Choroid plexus epithelial cell (primary cell): ENCODE measurements around the gene NPM1.
"Not testable (repeated sequence)": the region's sequence is repeated elsewhere in the genome, so short reads cannot be mapped to it uniquely, and the experiment has no call there.

Source experiments
- DNase-seq: peaks from one replicate; pipeline ENCODE4 v3.0.0-alpha.2; 2010; ENCODE audit warnings: low read depth
- H3K4me3 ChIP-seq: 2 replicates; pipeline ENCODE4 v1.5.1; 2011; ENCODE audit warnings: low read depth, mild to moderate bottlenecking, control low read depth, low read length, moderate library complexity
- CTCF ChIP-seq: conservative IDR thresholded peaks from 2 replicates; pipeline ENCODE4 v1.5.1; 2011; ENCODE audit warnings: low read depth, mild to moderate bottlenecking, control low read depth, inconsistent platforms, low read length, moderate library complexity

The NPM1 gene

GRCh38 chr5:171405615-171406014, 18.0 kb downstream of the NPM1 start:
- TF ChIP-seq CTCF: peak; percentile 53
- peak; percentile 56 for DNase-seq
- H3K4me3 ChIP-seq: no peak overlapping the region

- no peak overlapping the region for H3K4me3 ChIP-seq
- DNase-seq: no peak
- TF ChIP-seq CTCF: no peak
Observed at GRCh38 chr5:171407234-171407633, 19.6 kb downstream of the NPM1 start.

DNA sequence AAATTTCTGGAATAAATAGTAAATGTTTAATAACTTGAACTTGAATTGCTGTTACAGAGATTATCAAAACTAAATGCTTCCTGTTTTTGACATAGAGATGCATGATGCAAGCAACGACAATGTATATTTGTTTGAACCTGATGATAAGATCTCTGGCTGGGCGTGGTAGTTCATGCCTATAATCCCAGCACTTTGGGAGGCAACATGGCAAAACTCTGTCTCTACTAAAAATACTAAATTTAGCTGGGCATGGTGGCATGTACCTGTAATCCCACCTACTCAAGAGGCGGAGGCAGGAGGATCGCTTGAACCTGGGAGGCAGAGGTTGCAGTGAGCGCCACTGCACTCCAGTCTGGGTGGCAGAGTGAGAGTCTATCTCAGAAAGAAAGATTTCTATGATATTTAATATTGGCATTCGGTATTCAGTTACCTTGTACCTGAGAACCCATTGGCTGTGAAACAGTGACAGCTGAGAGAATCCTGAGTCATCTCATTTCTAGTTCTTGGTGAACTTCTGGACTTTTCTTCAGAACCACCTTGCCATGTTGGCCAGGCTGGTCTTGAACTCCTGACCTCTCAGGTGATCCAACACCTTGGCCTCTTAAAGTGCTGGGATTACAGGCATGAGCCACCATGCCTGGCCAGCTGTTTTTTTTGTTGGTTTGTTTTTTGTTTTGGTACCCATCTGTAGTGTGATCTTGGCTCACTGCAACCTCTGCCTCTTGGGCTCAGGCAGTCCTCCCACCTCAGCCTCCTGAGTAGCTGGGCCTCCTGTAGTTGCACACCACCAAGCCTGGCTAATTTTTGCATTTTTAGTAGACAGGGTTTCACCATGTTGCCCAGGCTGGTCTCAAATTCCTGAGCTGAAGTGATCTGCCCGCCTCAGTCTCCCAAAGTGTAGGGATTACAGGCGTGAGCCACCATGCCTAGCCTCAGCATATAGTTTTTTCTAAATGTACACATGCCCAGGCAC, 21.8 kb downstream of the NPM1 start:
- H3K4me3 ChIP-seq: no peak overlapping the region
- no peak for DNase-seq
- no peak for TF ChIP-seq CTCF

GRCh38 chr5:171410181-171410580, 22.5 kb downstream of the NPM1 start:
- DNase-seq: no peak
- TF ChIP-seq CTCF: no peak
- H3K4me3 ChIP-seq: no peak overlapping the region

DNA sequence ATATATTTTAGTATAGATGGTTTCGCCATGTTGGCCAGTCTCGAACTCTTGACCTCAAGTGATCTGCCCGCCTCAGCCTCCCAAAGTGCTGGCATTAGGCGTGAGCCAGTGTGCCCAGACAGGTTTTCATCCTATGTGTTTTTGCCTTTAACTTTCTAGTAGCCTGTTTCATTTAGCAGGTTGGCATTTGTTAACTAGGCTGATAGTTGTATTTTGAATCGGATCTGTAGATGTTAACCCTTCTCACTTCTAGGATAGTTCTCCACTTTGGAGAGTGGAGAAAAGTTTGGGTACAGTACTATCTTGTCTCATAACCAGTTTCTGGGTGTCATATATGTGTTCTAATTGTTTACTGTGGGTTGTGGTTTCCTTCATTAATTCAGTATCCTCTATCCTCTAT, 24.5 kb downstream of the NPM1 start:
- no peak overlapping the region for H3K4me3 ChIP-seq
- TF ChIP-seq CTCF: no peak
- DNase-seq: no peak

DNA sequence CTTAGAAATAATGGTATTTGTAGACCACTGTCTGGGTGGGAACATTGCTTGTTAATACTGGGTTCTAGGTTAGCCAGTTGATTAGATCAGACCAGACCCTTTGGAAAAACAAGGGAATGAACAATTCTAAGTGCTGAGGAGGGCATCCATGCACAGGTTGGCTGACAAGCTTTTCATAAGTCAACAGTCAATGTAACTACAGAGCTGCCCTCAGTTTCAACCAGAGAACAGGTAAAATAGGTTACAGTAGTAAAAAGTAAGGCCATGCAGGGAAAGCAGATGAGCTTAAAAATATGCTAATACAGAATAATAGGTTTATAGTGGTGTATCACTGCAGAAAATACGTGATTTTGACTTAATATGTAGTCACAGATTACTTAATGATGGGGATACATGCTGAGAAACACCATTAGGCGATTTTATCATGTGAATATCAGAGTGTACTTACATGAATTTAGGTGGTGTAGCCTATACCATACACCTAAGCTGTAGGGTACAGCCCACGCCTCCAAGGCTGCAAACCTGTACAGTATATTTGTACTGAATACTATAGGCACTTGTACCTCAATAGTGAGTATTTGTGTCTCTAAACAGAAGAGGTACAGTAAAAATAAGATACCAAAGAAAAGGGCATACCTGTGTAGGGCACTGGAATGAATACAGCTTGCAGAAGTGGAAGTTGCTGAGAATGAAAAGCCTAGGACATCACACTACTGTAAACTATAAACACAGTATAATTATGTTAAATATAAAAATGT, 25.7 kb downstream of the NPM1 start:
- no peak for DNase-seq
- no peak overlapping the region for H3K4me3 ChIP-seq
- no peak for TF ChIP-seq CTCF

DNA sequence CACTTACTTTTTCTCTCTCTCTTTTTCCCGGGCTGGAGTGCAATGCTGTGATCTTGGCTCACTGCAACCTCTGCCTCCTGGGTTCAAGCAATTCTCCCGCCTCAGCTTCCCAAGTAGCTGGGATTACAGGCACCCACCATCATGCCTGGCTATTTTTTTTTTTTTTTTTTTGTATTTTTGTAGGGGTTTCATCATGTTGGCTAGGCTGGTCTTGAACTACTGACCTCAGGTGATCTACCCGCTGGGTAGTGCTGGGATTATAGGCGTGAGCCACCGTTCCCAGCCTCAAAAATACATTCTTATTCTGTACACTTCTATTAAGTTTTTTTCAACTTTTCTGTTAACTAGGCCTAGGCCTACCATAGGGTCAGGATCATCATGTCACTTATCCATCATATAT, 26.3 kb downstream of the NPM1 start:
- H3K4me3 ChIP-seq, DNase-seq: not testable (repeated sequence)
